Neural progenitor cell (in vitro differentiated cells): Measurements from ENCODE around the gene GNA14. TPM values are rescaled to one million over a fixed set of nuclear protein-coding genes. Genes with fewer than 3 reads are reported as not detected.

Source experiments
- DNase-seq: peaks from one replicate; pipeline ENCODE4 v3.0.0-alpha.2; 2016; ENCODE audit warnings: low spot score
- H2AFZ ChIP-seq: fragments of 200-600 bp; sonication (generic); replicated peaks from 2 replicates; pipeline ENCODE4 v1.6.1; 2016; ENCODE audit warnings: antibody characterized with exemption
- H3F3A ChIP-seq: fragments of 200-600 bp; sonication (generic); 2 replicates; pipeline ENCODE4 v1.6.1; 2016; ENCODE audit warnings: antibody characterized with exemption, low read depth
- H3K27ac ChIP-seq: fragments of 200-600 bp; sonication (generic); 2 replicates; pipeline ENCODE4 v1.5.1; 2016; ENCODE audit warnings: mild to moderate bottlenecking
- H3K27me3 ChIP-seq: fragments of 200-600 bp; sonication (generic); 2 replicates; pipeline ENCODE4 v1.6.1; 2016; ENCODE audit warnings: mild to moderate bottlenecking, moderate library complexity
- H3K36me3 ChIP-seq: fragments of 200-600 bp; sonication (generic); 2 replicates; pipeline ENCODE4 v1.5.1; 2016
- H3K4me1 ChIP-seq: fragments of 200-600 bp; sonication (generic); 2 replicates; pipeline ENCODE4 v1.6.1; 2016; ENCODE audit warnings: mixed run types
- H3K4me2 ChIP-seq: fragments of 200-600 bp; sonication (generic); 2 replicates; pipeline ENCODE4 v1.6.1; 2016
- H3K4me3 ChIP-seq: fragments of 200-600 bp; sonication (generic); 2 replicates; pipeline ENCODE4 v1.5.1; 2016
- H3K79me2 ChIP-seq: fragments of 200-600 bp; sonication (generic); 2 replicates; pipeline ENCODE4 v1.6.1; 2016; ENCODE audit warnings: low read depth
- H3K9ac ChIP-seq: fragments of 200-600 bp; sonication (generic); 2 replicates; pipeline ENCODE4 v1.6.1; 2016
- H3K9me3 ChIP-seq: fragments of 200-600 bp; sonication (generic); 2 replicates; pipeline ENCODE4 v1.5.1; 2016; ENCODE audit warnings: low read depth
- H4K20me1 ChIP-seq: fragments of 200-600 bp; sonication (generic); 2 replicates; pipeline ENCODE4 v1.6.1; 2016; ENCODE audit warnings: low read depth
- H3K27ac Mint-ChIP-seq: 3 replicates; pipeline ENCODE4 v1.8.0; 2021; ENCODE audit warnings: mixed read lengths
- H3K27me3 Mint-ChIP-seq: 2 replicates; pipeline ENCODE4 v1.8.0; 2022; ENCODE audit warnings: low read depth, mild to moderate bottlenecking, inconsistent platforms, moderate library complexity, mixed read lengths; ENCODE audit not compliant: insufficient read depth
- H3K36me3 Mint-ChIP-seq: 3 replicates; pipeline ENCODE4 v1.8.0; 2021; ENCODE audit warnings: mixed read lengths
- H3K4me1 Mint-ChIP-seq: 3 replicates; pipeline ENCODE4 v1.8.0; 2021; ENCODE audit warnings: mixed read lengths
- H3K4me3 Mint-ChIP-seq: 3 replicates; pipeline ENCODE4 v1.8.0; 2021; ENCODE audit warnings: mild to moderate bottlenecking, moderate library complexity, mixed read lengths
- H3K9me3 Mint-ChIP-seq: 3 replicates; pipeline ENCODE4 v1.8.0; 2020; ENCODE audit warnings: mixed read lengths
- EZH2 ChIP-seq: fragments of 200-600 bp; sonication (generic); IDR thresholded peaks from 2 replicates; pipeline ENCODE4 v1.6.1; 2017; ENCODE audit warnings: antibody characterized with exemption, mild to moderate bottlenecking, moderate library complexity
- EZH2phosphoT487 ChIP-seq: fragments of 200-600 bp; sonication (generic); IDR thresholded peaks from 2 replicates; pipeline ENCODE4 v1.6.1; 2017; ENCODE audit warnings: antibody characterized with exemption
- total RNA-seq: library from RNA; depleted of rRNA; stranded (reverse); fragments of >200 nt; gene quantifications from 2 replicates; pipeline ENCODE4 v1.2.3, GENCODE V29; 2015; ENCODE audit warnings: low replicate concordance
- TF ChIP-seq, protein P1 (sequence below): fragments of 200-600 bp; sonication (generic); IDR thresholded peaks from 2 replicates; pipeline ENCODE4 v1.5.1; 2017; ENCODE audit warnings: antibody characterized with exemption, mild to moderate bottlenecking

Gene GNA14
- total RNA-seq, 1 donor from 2014 or later: not detected

DNA sequence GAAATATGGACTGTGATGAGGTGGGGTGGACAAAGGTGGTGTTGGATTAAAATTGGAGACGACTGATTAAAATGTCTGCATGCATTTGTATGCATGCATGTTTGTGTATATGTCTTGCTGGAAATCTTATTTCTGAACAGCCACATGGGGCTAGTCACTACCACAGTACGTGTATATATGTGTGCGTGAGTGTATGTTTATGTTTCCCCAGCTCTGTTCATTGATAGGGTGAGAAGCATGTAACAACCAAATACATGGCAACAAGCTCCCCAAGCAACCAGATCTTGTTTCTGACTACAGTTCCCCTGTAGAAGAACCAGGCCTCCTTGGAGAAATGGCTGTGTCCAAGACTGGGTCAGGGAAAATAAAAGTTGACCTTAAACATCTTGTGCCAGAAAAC is 139.7 kb downstream of the GNA14 start:
- TF ChIP-seq EZH2phosphoT487: no peak
- no peak for TF ChIP-seq EZH2
- TF ChIP-seq, protein P1, sequence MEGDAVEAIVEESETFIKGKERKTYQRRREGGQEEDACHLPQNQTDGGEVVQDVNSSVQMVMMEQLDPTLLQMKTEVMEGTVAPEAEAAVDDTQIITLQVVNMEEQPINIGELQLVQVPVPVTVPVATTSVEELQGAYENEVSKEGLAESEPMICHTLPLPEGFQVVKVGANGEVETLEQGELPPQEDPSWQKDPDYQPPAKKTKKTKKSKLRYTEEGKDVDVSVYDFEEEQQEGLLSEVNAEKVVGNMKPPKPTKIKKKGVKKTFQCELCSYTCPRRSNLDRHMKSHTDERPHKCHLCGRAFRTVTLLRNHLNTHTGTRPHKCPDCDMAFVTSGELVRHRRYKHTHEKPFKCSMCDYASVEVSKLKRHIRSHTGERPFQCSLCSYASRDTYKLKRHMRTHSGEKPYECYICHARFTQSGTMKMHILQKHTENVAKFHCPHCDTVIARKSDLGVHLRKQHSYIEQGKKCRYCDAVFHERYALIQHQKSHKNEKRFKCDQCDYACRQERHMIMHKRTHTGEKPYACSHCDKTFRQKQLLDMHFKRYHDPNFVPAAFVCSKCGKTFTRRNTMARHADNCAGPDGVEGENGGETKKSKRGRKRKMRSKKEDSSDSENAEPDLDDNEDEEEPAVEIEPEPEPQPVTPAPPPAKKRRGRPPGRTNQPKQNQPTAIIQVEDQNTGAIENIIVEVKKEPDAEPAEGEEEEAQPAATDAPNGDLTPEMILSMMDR: no peak
- H3K27me3 ChIP-seq: no peaks in the 10 kb centered on the region
- no peaks in the 10 kb centered on the region for H3K79me2 ChIP-seq

DNA sequence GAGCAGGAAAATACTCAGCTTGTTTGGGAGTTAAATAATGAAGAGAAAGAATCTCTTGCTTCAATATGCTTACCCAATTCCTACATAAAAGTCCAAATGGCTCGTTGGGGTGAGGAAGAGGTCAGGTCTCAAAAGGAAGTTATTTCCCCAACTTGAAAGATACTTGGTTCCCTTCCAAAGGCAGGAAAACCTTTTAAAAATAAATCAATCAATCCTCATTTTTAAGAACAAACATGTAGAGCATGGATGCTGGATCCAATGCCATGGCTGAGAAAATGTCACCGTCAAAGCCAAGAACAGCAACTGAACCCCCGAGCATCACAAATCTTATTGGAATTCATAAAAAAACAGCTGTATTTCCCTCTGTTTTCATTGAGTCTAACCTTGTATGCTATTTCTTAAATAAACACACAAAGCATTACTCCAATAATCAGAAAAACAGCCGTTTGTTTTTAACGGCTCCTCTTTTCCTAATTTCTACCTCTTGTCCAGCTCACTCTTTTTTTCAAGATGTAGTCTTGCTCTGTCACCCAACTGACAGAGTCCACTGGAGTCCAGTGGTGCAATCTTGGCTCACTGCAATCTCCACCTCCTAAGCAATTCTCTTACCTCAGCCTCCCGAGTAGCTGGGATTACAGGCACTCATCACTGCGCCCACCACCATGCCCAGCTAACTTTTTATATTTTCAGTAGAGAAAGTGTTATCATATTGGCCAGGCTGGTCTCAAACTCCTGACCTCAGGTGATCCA is 140.7 kb downstream of the GNA14 start:
- Histone ChIP-seq H3F3A (no peaks in the 10 kb centered on the region), H3K4me1 (peaks cover 7% of the 10 kb centered on the region), H3K9ac (no peak overlapping the region), H3K4me2 (no peak overlapping the region), H3K36me3 (no peaks in the 10 kb centered on the region), H4K20me1 (no peaks in the 10 kb centered on the region), H3K9me3 (no peaks in the 10 kb centered on the region), H3K79me2 (no peaks in the 10 kb centered on the region), H3K27me3 (no peaks in the 10 kb centered on the region), H2AFZ (no peak overlapping the region), H3K4me3 (no peak overlapping the region), H3K27ac (no peak overlapping the region)
- no peak for DNase-seq
- TF ChIP-seq EZH2phosphoT487 (no peak), EZH2 (no peak)
- TF ChIP-seq, protein P1: no peak
- Mint-ChIP-seq H3K36me3 (no peaks in the 10 kb centered on the region), H3K9me3 (no peaks in the 10 kb centered on the region), H3K27me3 (peaks cover 7% of the 10 kb centered on the region), H3K4me3 (no peak overlapping the region), H3K27ac (no peak overlapping the region), H3K4me1 (peaks cover 4% of the 10 kb centered on the region)

More for the DNA sequence above, 139.7 kb downstream of the GNA14 start:
- Mint-ChIP-seq H3K36me3 (no peaks in the 10 kb centered on the region), H3K9me3 (no peaks in the 10 kb centered on the region), H3K27ac (no peak overlapping the region), H3K4me3 (no peak overlapping the region), H3K27me3 (peaks cover 7% of the 10 kb centered on the region), H3K4me1 (no peaks in the 10 kb centered on the region)
- no peak overlapping the region for H3K4me2 ChIP-seq
- no peaks in the 10 kb centered on the region for H4K20me1 ChIP-seq
- H3F3A ChIP-seq: no peaks in the 10 kb centered on the region
- H3K36me3 ChIP-seq: no peaks in the 10 kb centered on the region
- no peak for DNase-seq
- peaks cover 5% of the 10 kb centered on the region for H3K4me1 ChIP-seq
- H2AFZ ChIP-seq: no peak overlapping the region
- no peak overlapping the region for H3K27ac ChIP-seq
- no peaks in the 10 kb centered on the region for H3K9me3 ChIP-seq
- H3K4me3 ChIP-seq: no peak overlapping the region
- no peak overlapping the region for H3K9ac ChIP-seq

DNA sequence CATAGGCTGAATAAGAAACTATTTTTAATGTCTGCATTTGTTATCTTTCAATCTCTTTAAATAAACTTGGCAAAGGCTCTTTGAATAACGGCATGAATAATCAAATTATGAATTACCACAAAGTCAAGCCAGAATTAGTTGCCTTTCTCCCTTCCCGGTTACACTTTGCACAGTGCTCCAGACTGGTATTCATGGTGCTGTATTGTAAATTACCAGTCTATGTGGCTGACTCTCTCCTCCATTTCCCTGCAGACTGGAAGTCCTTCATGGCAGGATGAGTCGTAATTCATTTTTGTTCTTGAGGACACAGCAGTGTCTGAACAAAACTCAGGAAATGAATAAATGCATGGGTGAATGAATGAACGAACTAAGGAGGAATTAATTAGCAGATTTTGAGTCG is 142.9 kb downstream of the GNA14 start:
- Mint-ChIP-seq H3K36me3 (no peaks in the 10 kb centered on the region), H3K4me3 (no peak overlapping the region), H3K9me3 (no peaks in the 10 kb centered on the region), H3K4me1 (peaks cover 4% of the 10 kb centered on the region), H3K27me3 (peaks cover 4% of the 10 kb centered on the region), H3K27ac (no peak overlapping the region)
- Histone ChIP-seq H3F3A (no peaks in the 10 kb centered on the region), H3K9me3 (no peaks in the 10 kb centered on the region), H3K9ac (no peak overlapping the region), H3K27ac (no peak overlapping the region), H3K4me2 (no peak overlapping the region), H3K4me3 (no peak overlapping the region), H3K36me3 (no peaks in the 10 kb centered on the region), H3K79me2 (no peaks in the 10 kb centered on the region), H3K4me1 (peaks cover 7% of the 10 kb centered on the region), H3K27me3 (no peaks in the 10 kb centered on the region), H2AFZ (no peak overlapping the region), H4K20me1 (no peaks in the 10 kb centered on the region)
- DNase-seq: no peak
- TF ChIP-seq, protein P1: no peak
- TF ChIP-seq EZH2phosphoT487 (no peak), EZH2 (no peak)
